ENCODE measurements around the gene SDR42E2.
"Not testable (repeated sequence)": the region's sequence is repeated elsewhere in the genome, so short reads cannot be mapped to it uniquely, and the experiment has no call there.

The SDR42E2 gene

GRCh38 chr16:22161999-22162655, at the start of gene SDR42E2:
Gene SDR42E2 (plus strand): TSS chr16:22162506. CDS start chr16:22165583, 3,077 bp downstream.
- peak; percentile 45 for DNase-seq

GRCh38 chr16:22116095-22116700, 46.1 kb upstream of the SDR42E2 start:
- no peak for DNase-seq

GRCh38 chr16:22117609-22118008, 44.7 kb upstream of the SDR42E2 start:
- DNase-seq: no peak

- DNase-seq: no peak
These were observed 41.9 kb upstream of the SDR42E2 start for GRCh38 chr16:22120440-22120839.

GRCh38 chr16:22122239-22122638, 40.1 kb upstream of the SDR42E2 start:
- no peak for DNase-seq

- no peak for DNase-seq
These were observed 39.2 kb upstream of the SDR42E2 start for GRCh38 chr16:22123146-22123545.

- no peak for DNase-seq
These were observed 38.4 kb upstream of the SDR42E2 start for GRCh38 chr16:22123759-22124490.

- no peak for DNase-seq
These were observed 37.6 kb upstream of the SDR42E2 start for GRCh38 chr16:22124583-22125284.

GRCh38 chr16:22126037-22126558, 36.2 kb upstream of the SDR42E2 start:
- no peak for DNase-seq

- DNase-seq: not testable (repeated sequence)
These were observed 33.8 kb upstream of the SDR42E2 start for GRCh38 chr16:22128537-22128936.

GRCh38 chr16:22130528-22130927, 31.8 kb upstream of the SDR42E2 start:
- DNase-seq: no peak

- DNase-seq: no peak
These were observed 29.5 kb upstream of the SDR42E2 start for GRCh38 chr16:22132801-22133200.

- DNase-seq: no peak
These were observed 23.8 kb upstream of the SDR42E2 start for GRCh38 chr16:22138482-22138881.

- no peak for DNase-seq
These were observed 23.3 kb upstream of the SDR42E2 start for GRCh38 chr16:22139008-22139407.

- no peak for DNase-seq
These were observed 22.6 kb upstream of the SDR42E2 start for GRCh38 chr16:22139732-22140131.

- no peak for DNase-seq
These were observed 20.5 kb upstream of the SDR42E2 start for GRCh38 chr16:22141767-22142166.

- DNase-seq: no peak
These were observed 17.8 kb upstream of the SDR42E2 start for GRCh38 chr16:22144520-22144919.

- no peak for DNase-seq
These were observed 14.5 kb upstream of the SDR42E2 start for GRCh38 chr16:22147853-22148252.

GRCh38 chr16:22151246-22151998, 10.9 kb upstream of the SDR42E2 start:
- no peak for DNase-seq

GRCh38 chr16:22152316-22152715, 10.0 kb upstream of the SDR42E2 start:
- DNase-seq: no peak

GRCh38 chr16:22153078-22153477, 9.2 kb upstream of the SDR42E2 start:
- DNase-seq: not testable (repeated sequence)

- no peak for DNase-seq
These were observed 905 bp upstream of the SDR42E2 start for GRCh38 chr16:22161401-22161800.

- no peak for DNase-seq
These were observed 327 bp downstream of the SDR42E2 start for GRCh38 chr16:22162656-22163009.
